DOHH2 (cell line): ENCODE data around the gene COX7B2.

Experiments
- CTCF ChIP-seq: fragments of 200-600 bp; sonication (generic); IDR thresholded peaks from one replicate; pipeline ENCODE4 v1.5.1; 2014; ENCODE audit warnings: antibody characterized with exemption, mild to moderate bottlenecking, low read depth, low read length; ENCODE audit not compliant: poor library complexity, severe bottlenecking
- EZH2phosphoT487 ChIP-seq: fragments of 200-600 bp; sonication (generic); IDR thresholded peaks from 2 replicates; pipeline ENCODE4 v1.6.1; 2017; ENCODE audit warnings: borderline replicate concordance, mild to moderate bottlenecking, antibody characterized with exemption, low read length, moderate library complexity, mixed read lengths

GRCh38 chr4:46818604-46819003, 90.4 kb downstream of the COX7B2 start:
- TF ChIP-seq CTCF (no peak), EZH2phosphoT487 (no peak)
